Caco-2 (cell line): ENCODE results near the gene MCU. TPM values are rescaled to one million over a fixed set of nuclear protein-coding genes. Genes with fewer than 3 reads are reported as not detected.
A peak's percentile ranks its signal among the peaks of the same experiment; 100 is the strongest.
"Not testable (repeated sequence)": the region's sequence is repeated elsewhere in the genome, so short reads cannot be mapped to it uniquely, and the experiment has no call there.

Source experiments
- BruUV-seq: library from RNA; stranded (reverse); fragments of 400-500 nt; replicated peaks from 2 replicates; lab custom pipeline; 2021; lab: Mats Ljungman, UMichigan
- CTCF ChIA-PET: fragments of 300-600 bp; sonication (Branson Sonifier 250); formaldehyde crosslinking; loops from one replicate; lab custom pipeline; 2022; ENCODE audit warnings: antibody characterized with exemption; lab: Charles Lee
- POLR2A ChIA-PET: fragments of 300-600 bp; sonication (Branson Sonifier 250); formaldehyde crosslinking; loops from one replicate; lab custom pipeline; 2022; ENCODE audit warnings: antibody characterized with exemption; lab: Charles Lee
- DNase-seq, 2 experiments: peaks; one replicate each; pipeline versions ENCODE4 v3.0.0 to v3.0.0-alpha.2; 2020 to 2022
- H3K27me3 ChIP-seq: replicated peaks from 2 replicates; pipeline ENCODE4 v1.6.0; 2011; ENCODE audit warnings: low read length; ENCODE audit not compliant: control insufficient read depth, insufficient read depth
- H3K36me3 ChIP-seq: 2 replicates; pipeline ENCODE4 v1.5.1; 2011; ENCODE audit warnings: low read length; ENCODE audit not compliant: control insufficient read depth, insufficient read depth
- H3K4me1 ChIP-seq: fragments of 250-450 bp; sonication (Bioruptor Pico); 2 replicates; pipeline ENCODE4 v1.5.1; 2020; ENCODE audit warnings: mild to moderate bottlenecking
- H3K4me3 ChIP-seq: 2 replicates; pipeline ENCODE4 v1.5.1; 2011; ENCODE audit warnings: low read depth, mild to moderate bottlenecking, control low read depth, low read length
- H3K9me3 ChIP-seq: fragments of 250-450 bp; sonication (Bioruptor Pico); 2 replicates; pipeline ENCODE4 v1.5.1; 2020; ENCODE audit warnings: mild to moderate bottlenecking, moderate library complexity
- H3K27ac Mint-ChIP-seq: one replicate; pipeline ENCODE4 v1.8.0; 2022; ENCODE audit warnings: mixed read lengths; ENCODE audit not compliant: unreplicated experiment
- H3K27me3 Mint-ChIP-seq: one replicate; pipeline ENCODE4 v1.8.0; 2022; ENCODE audit warnings: mixed read lengths; ENCODE audit not compliant: insufficient read depth, unreplicated experiment
- H3K36me3 Mint-ChIP-seq: one replicate; pipeline ENCODE4 v1.8.0; 2022; ENCODE audit warnings: mild to moderate bottlenecking, mixed read lengths; ENCODE audit not compliant: insufficient read depth, unreplicated experiment
- H3K4me1 Mint-ChIP-seq: one replicate; pipeline ENCODE4 v1.8.0; 2022; ENCODE audit warnings: low read depth, mixed read lengths; ENCODE audit not compliant: unreplicated experiment
- H3K4me3 Mint-ChIP-seq: one replicate; pipeline ENCODE4 v1.8.0; 2022; ENCODE audit warnings: mild to moderate bottlenecking, moderate library complexity, mixed read lengths; ENCODE audit not compliant: unreplicated experiment
- H3K9me3 Mint-ChIP-seq: one replicate; pipeline ENCODE4 v1.8.0; 2022; ENCODE audit warnings: mixed read lengths; ENCODE audit not compliant: unreplicated experiment
- CTCF ChIP-seq, 2 experiments: fragments of 200-600 bp in 1 of 2; IDR thresholded peaks; 1 replicate in 1 of 2; 2 replicates in 1 of 2; pipeline versions ENCODE4 v1.5.1 to v1.8.0; 2011 to 2022; ENCODE audit warnings: antibody characterized with exemption in 1 of 2, control low read depth in 1 of 2, inconsistent platforms in 1 of 2, low read depth in 1 of 2, low read length in 1 of 2, mild to moderate bottlenecking in 1 of 2, moderate library complexity in 1 of 2; ENCODE audit not compliant: insufficient read depth in 1 of 2, severe bottlenecking in 1 of 2, unreplicated experiment in 1 of 2
- intact Hi-C: fragments of 100-400 bp; cut with micrococcal nuclease; formaldehyde crosslinking; loops from one replicate; pipeline ENCODE4 v1.10.0; 2022; ENCODE audit not compliant: unreplicated experiment
- total RNA-seq: library from RNA; stranded (reverse); gene quantifications from 2 replicates; pipeline ENCODE4 v1.2.3, GENCODE V29; 2022

MCU gene
- total RNA-seq, 1 experiment from 2014 or later = 62.5 TPM

GRCh38 chr10:72895236-72895850 is 203.4 kb downstream of the MCU start:
- ChIA-PET CTCF (no interaction called here), POLR2A (no interaction called here)
- H3K4me3 Mint-ChIP-seq = no peak overlapping the region
- no peaks in the 10 kb centered on the region for H3K9me3 Mint-ChIP-seq
- H3K4me1 Mint-ChIP-seq = no peaks in the 10 kb centered on the region
- Histone ChIP-seq H3K4me1 (no peaks in the 10 kb centered on the region), H3K27me3 (no peaks in the 10 kb centered on the region), H3K36me3 (no peaks in the 10 kb centered on the region), H3K9me3 (no peaks in the 10 kb centered on the region), H3K4me3 (no peak overlapping the region)
- BruUV-seq = no TSS peak
- no peaks in the 10 kb centered on the region for H3K27me3 Mint-ChIP-seq
- no peaks in the 10 kb centered on the region for H3K36me3 Mint-ChIP-seq
- no peak for TF ChIP-seq CTCF (IDR thresholded peaks at IDR 0.05; ENCODE audit: insufficient read depth in 1 of 2, low read depth in 1 of 2, low read length in 1 of 2, severe bottlenecking in 1 of 2, unreplicated experiment in 1 of 2)
- intact Hi-C loops = no loop called here
- no peak overlapping the region for H3K27ac Mint-ChIP-seq
- DNase-seq = no peak

- no peaks in the 10 kb centered on the region for H3K36me3 ChIP-seq
- no TSS peak for BruUV-seq
- no peaks in the 10 kb centered on the region for H3K9me3 ChIP-seq
- peaks cover 5% of the 10 kb centered on the region for H3K4me1 ChIP-seq
- H3K27ac Mint-ChIP-seq = no peak overlapping the region
- no peaks in the 10 kb centered on the region for H3K27me3 Mint-ChIP-seq
- no peaks in the 10 kb centered on the region for H3K9me3 Mint-ChIP-seq
- no peak overlapping the region for H3K4me3 Mint-ChIP-seq
- intact Hi-C loops = no loop called here
- ChIA-PET CTCF (no interaction called here), POLR2A (no interaction called here)
- H3K4me3 ChIP-seq = no peak overlapping the region
- no peaks in the 10 kb centered on the region for H3K27me3 ChIP-seq
- TF ChIP-seq CTCF (IDR thresholded peaks at IDR 0.05; ENCODE audit: insufficient read depth in 1 of 2, low read depth in 1 of 2, low read length in 1 of 2, severe bottlenecking in 1 of 2, unreplicated experiment in 1 of 2) = no peak
- H3K4me1 Mint-ChIP-seq = no peaks in the 10 kb centered on the region
- H3K36me3 Mint-ChIP-seq = no peaks in the 10 kb centered on the region
- DNase-seq = no peak
Observed at GRCh38 chr10:72898616-72899015, 206.7 kb downstream of the MCU start.

GRCh38 chr10:72899545-72899944 is 207.6 kb downstream of the MCU start:
- Histone ChIP-seq H3K9me3 (no peaks in the 10 kb centered on the region), H3K36me3 (no peaks in the 10 kb centered on the region), H3K4me3 (no peak overlapping the region), H3K4me1 (peaks cover 14% of the 10 kb centered on the region), H3K27me3 (no peaks in the 10 kb centered on the region)
- intact Hi-C loops = no loop called here
- H3K4me1 Mint-ChIP-seq = peaks cover 9% of the 10 kb centered on the region
- ChIA-PET POLR2A (no interaction called here), CTCF (no interaction called here)
- no TSS peak for BruUV-seq
- no peak overlapping the region for H3K4me3 Mint-ChIP-seq
- TF ChIP-seq CTCF (IDR thresholded peaks at IDR 0.05; ENCODE audit: insufficient read depth in 1 of 2, low read depth in 1 of 2, low read length in 1 of 2, severe bottlenecking in 1 of 2, unreplicated experiment in 1 of 2) = no peak
- H3K36me3 Mint-ChIP-seq = no peaks in the 10 kb centered on the region
- H3K9me3 Mint-ChIP-seq = no peaks in the 10 kb centered on the region
- H3K27me3 Mint-ChIP-seq = no peaks in the 10 kb centered on the region
- no peak overlapping the region for H3K27ac Mint-ChIP-seq
- no peak for DNase-seq

- H3K27me3 ChIP-seq, H3K4me3 ChIP-seq, POLR2A ChIA-PET, H3K27me3 Mint-ChIP-seq, H3K9me3 ChIP-seq, intact Hi-C loops, H3K36me3 ChIP-seq, H3K36me3 Mint-ChIP-seq, BruUV-seq, CTCF ChIA-PET, H3K9me3 Mint-ChIP-seq: not testable (repeated sequence)
- Mint-ChIP-seq H3K4me1 (peaks cover 13% of the 10 kb centered on the region), H3K4me3 (peak overlapping the region; percentile 18), H3K27ac (peak overlapping the region; percentile 61)
- H3K4me1 ChIP-seq = peaks cover 17% of the 10 kb centered on the region
- DNase-seq = peak in 1 of 2 experiments; percentile 25
Observed at GRCh38 chr10:72903941-72904446, 212.1 kb downstream of the MCU start.
